HepG2 (cell line): Measurements from ENCODE around the gene BMERB1. TPM values are rescaled to one million over a fixed set of nuclear protein-coding genes. Genes with fewer than 3 reads are reported as not detected.

Source experiments
- DNMT1 ChIP-seq: sonication (generic); formaldehyde crosslinking; IDR thresholded peaks from 2 replicates; pipeline ENCODE4 v1.5.1; 2020; ENCODE audit warnings: mild to moderate bottlenecking, missing genetic modification reagents
- FOXM1 ChIP-seq: sonication (generic); formaldehyde crosslinking; IDR thresholded peaks from 2 replicates; pipeline ENCODE4 v1.5.0; 2020; ENCODE audit warnings: missing genetic modification reagents
- IKZF5 ChIP-seq: IDR thresholded peaks from 2 replicates; pipeline ENCODE4 v1.6.1; 2018; ENCODE audit warnings: missing genetic modification reagents, mild to moderate bottlenecking, missing compliant biosample characterization
- MAFF ChIP-seq: IDR thresholded peaks from 2 replicates; pipeline ENCODE4 v1.6.1; 2011; ENCODE audit warnings: low read depth, low read length, improper control_type of control experiment
- PATZ1 ChIP-seq: sonication (generic); formaldehyde crosslinking; IDR thresholded peaks from 2 replicates; pipeline ENCODE4 v1.4.0; 2020; ENCODE audit warnings: missing genetic modification reagents
- PHF8 ChIP-seq: sonication (generic); formaldehyde crosslinking; IDR thresholded peaks from 2 replicates; pipeline ENCODE4 v1.5.0; 2020; ENCODE audit warnings: missing genetic modification reagents
- SIX4 ChIP-seq: sonication (generic); formaldehyde crosslinking; IDR thresholded peaks from 2 replicates; pipeline ENCODE4 v1.4.0; 2020; ENCODE audit warnings: missing genetic modification reagents
- TBX3 ChIP-seq: fragments of 450-650 bp; IDR thresholded peaks from 2 replicates; pipeline ENCODE4 v1.6.1; 2017; ENCODE audit warnings: antibody characterized with exemption, mild to moderate bottlenecking, inconsistent platforms, borderline replicate concordance
- UBTF ChIP-seq: sonication (generic); formaldehyde crosslinking; IDR thresholded peaks from 2 replicates; pipeline ENCODE4 v1.4.0; 2020; ENCODE audit warnings: mild to moderate bottlenecking, missing genetic modification reagents
- ZGPAT ChIP-seq: IDR thresholded peaks from 2 replicates; pipeline ENCODE4 v1.6.1; 2016; ENCODE audit warnings: mild to moderate bottlenecking
- ZHX1 ChIP-seq: sonication (generic); formaldehyde crosslinking; IDR thresholded peaks from 2 replicates; pipeline ENCODE4 v1.8.1; 2022; ENCODE audit warnings: low read depth, mild to moderate bottlenecking, missing genetic modification reagents
- ZNF101 ChIP-seq: sonication (generic); formaldehyde crosslinking; IDR thresholded peaks from 2 replicates; pipeline ENCODE4 v1.4.0; 2020; ENCODE audit warnings: mild to moderate bottlenecking, low read depth, missing genetic modification reagents, borderline replicate concordance
- ZNF577 ChIP-seq: sonication (generic); formaldehyde crosslinking; IDR thresholded peaks from 2 replicates; pipeline ENCODE4 v1.4.0; 2020; ENCODE audit warnings: mild to moderate bottlenecking, low read depth, missing genetic modification reagents, borderline replicate concordance
- ZNF607 ChIP-seq: sonication (generic); formaldehyde crosslinking; IDR thresholded peaks from 2 replicates; pipeline ENCODE4 v1.5.1; 2020; ENCODE audit warnings: missing genetic modification reagents, mild to moderate bottlenecking, borderline replicate concordance
- ZNF615 ChIP-seq: sonication (generic); formaldehyde crosslinking; IDR thresholded peaks from 2 replicates; pipeline ENCODE4 v1.5.0; 2020; ENCODE audit warnings: mild to moderate bottlenecking, missing genetic modification reagents, borderline replicate concordance
- ZNF672 ChIP-seq: sonication (generic); formaldehyde crosslinking; IDR thresholded peaks from 2 replicates; pipeline ENCODE4 v1.8.1; 2022; ENCODE audit warnings: missing genetic modification reagents
- ZNF749 ChIP-seq: sonication (generic); formaldehyde crosslinking; IDR thresholded peaks from 2 replicates; pipeline ENCODE4 v1.8.0; 2022; ENCODE audit warnings: mild to moderate bottlenecking, missing genetic modification reagents, moderate library complexity, borderline replicate concordance
- polyA plus RNA-seq, 8 experiments: library from polyadenylated mRNA; depleted of rRNA in 3 of 8; stranded (reverse) in 7 of 8; unstranded in 1 of 8; fragments of >200 nt; fragmentation: Illumina TruSeq in 4 of 8; extraction: Trizol in 4 of 8; gene quantifications; 2 replicates each; pipeline versions ENCODE4 v1.2.1 to v1.2.3, GENCODE V29; 2011 to 2016; ENCODE audit warnings: low read depth in 4 of 8, missing spikeins in 1 of 8, mixed read lengths in 1 of 8; ENCODE audit not compliant: insufficient read depth in 1 of 8
- total RNA-seq, 5 experiments: library from RNA; depleted of rRNA; stranded (reverse); fragments of >200 nt; fragmentation: Illumina TruSeq; extraction: Trizol; gene quantifications; 2 replicates each; pipeline ENCODE4 v1.2.3, GENCODE V29; 2016; ENCODE audit warnings: low read depth in 1 of 5

Gene BMERB1
- total and polyA plus RNA-seq, 2 of the 13 experiments (the other 11 are each of a cell fraction or from before 2014, with no cell fraction given): 1.4 TPM

- TF ChIP-seq IKZF5 (peak; percentile 89; the same call in 1 of the 2 replicates), ZGPAT (CRISPR knock-in tag) (peak; percentile 92), PHF8 (CRISPR knock-in tag) (no peak), ZNF577 (CRISPR knock-in tag) (no peak), MAFF (peak; percentile 95), ZNF749 (CRISPR knock-in tag) (no peak), ZHX1 (CRISPR knock-in tag) (no peak), TBX3 (peak; percentile 40; the same call in 1 of the 2 replicates), DNMT1 (CRISPR knock-in tag) (no peak), FOXM1 (no peak), UBTF (CRISPR knock-in tag) (peak; percentile 40; the same call in 1 of the 2 replicates), ZNF615 (CRISPR knock-in tag) (0 out of 2 replicates have a peak, but pooled peaks have one; percentile 70), SIX4 (CRISPR knock-in tag) (peak; percentile 54; the same call in 1 of the 2 replicates), ZNF607 (CRISPR knock-in tag) (no peak), ZNF672 (CRISPR knock-in tag) (no peak), ZNF101 (CRISPR knock-in tag) (no peak), PATZ1 (CRISPR knock-in tag) (peak; percentile 44)
Observed at GRCh38 chr16:15610369-15610871, 176.0 kb downstream of the BMERB1 start (continued).
